Measurements from ENCODE around the gene OBSCN. TPM values are rescaled to one million over a fixed set of nuclear protein-coding genes. Genes with fewer than 3 reads are reported as not detected.
A peak's percentile ranks its signal among the peaks of the same experiment; 100 is the strongest.

The OBSCN gene
- total RNA-seq, 1 experiment from 2014 or later: 33.3 TPM

GRCh38 chr1:228405200-228405978, 197.5 kb downstream of the OBSCN start:
- Histone ChIP-seq H2BK5ac (ENCODE audit: insufficient read length, low read length) (no peak overlapping the region), H3K27me3 (ENCODE audit: insufficient read depth, low read length) (no peaks in the 10 kb centered on the region), H2BK20ac (ENCODE audit: low read depth, low read length, poor library complexity, severe bottlenecking) (no peak overlapping the region), H2BK12ac (ENCODE audit: insufficient read length, low read depth, low read length) (no peak overlapping the region), H4K8ac (replicated peaks; ENCODE audit: insufficient read length, low read depth, low read length) (no peak overlapping the region), H3K4me2 (ENCODE audit: insufficient read depth, insufficient read length, low read length) (peak overlapping the region; percentile 94), H2AFZ (ENCODE audit: low read length) (no peak overlapping the region), H3T11ph (ENCODE audit: low read length) (no peak overlapping the region), H2BK120ac (ENCODE audit: low read depth, low read length, poor library complexity, severe bottlenecking) (no peak overlapping the region), H3K9ac (ENCODE audit: extremely low read depth, insufficient read length, low read length) (peak overlapping the region; percentile 67), H3K23me2 (ENCODE audit: insufficient read length, low read depth, low read length, poor library complexity, severe bottlenecking) (peaks cover 15% of the 10 kb centered on the region), H3K79me1 (ENCODE audit: insufficient read depth, low read depth, low read length, poor library complexity, severe bottlenecking) (peaks cover 16% of the 10 kb centered on the region), H3K4ac (ENCODE audit: low read depth, low read length) (no peak overlapping the region), H3K56ac (ENCODE audit: insufficient read length, low read depth, low read length) (no peak overlapping the region), H3K9me3 (ENCODE audit: control insufficient read depth, low read depth, low read length) (no peaks in the 10 kb centered on the region), H3K23ac (ENCODE audit: insufficient read length, low read depth, low read length) (no peak overlapping the region), H2AK5ac (ENCODE audit: insufficient read length, low read length) (no peak overlapping the region), H3K27ac (ENCODE audit: insufficient read length, low read depth, low read length) (no peak overlapping the region), H3K79me2 (ENCODE audit: insufficient read depth, low read length) (peaks cover 23% of the 10 kb centered on the region), H2BK15ac (ENCODE audit: low read depth, low read length) (no peak overlapping the region), H3K18ac (ENCODE audit: insufficient read length, low read depth, low read length) (no peak overlapping the region), H4K91ac (ENCODE audit: insufficient read length, low read depth, low read length) (no peak overlapping the region), H3K4me1 (ENCODE audit: insufficient read depth, low read length) (0 out of 2 replicates have a peak, but pooled peaks cover 5% of the 10 kb centered on the region), H4K20me1 (ENCODE audit: control insufficient read depth, insufficient read depth, insufficient read length) (peaks cover 2% of the 10 kb centered on the region), H3K14ac (ENCODE audit: insufficient read depth, low read length) (no peak overlapping the region), H4K5ac (ENCODE audit: insufficient read length, low read depth, low read length) (no peak overlapping the region)
- peaks cover 30 to 46% (median 41%) of the 10 kb centered on the region in 3 experiments for H3K36me3 Mint-ChIP-seq (ENCODE audit: insufficient read depth in 1 of 3, low read depth in 3 of 3)
- no peak for TF ChIP-seq CTCF (conservative IDR thresholded peaks at IDR 0.05)
- no peaks in the 10 kb centered on the region for H3K27me3 Mint-ChIP-seq (ENCODE audit: low read depth)
- H3K27ac Mint-ChIP-seq: peak overlapping the region in 2 of 3 experiments; percentile 97 to 98; a peak in 4 of 7 replicates
- peak overlapping the region; percentile 92 to 99 for H3K4me3 Mint-ChIP-seq
- H3K4me1 Mint-ChIP-seq: peaks cover 17 to 32% of the 10 kb centered on the region in 2 experiments
- WGBS (ENCODE audit: extremely low coverage, insufficient read length, low lambda C conversion rate): no CpG with 5 or more reads among the region's 11 CpGs
- DNase-seq: peak; percentile 28
- H3K9me3 Mint-ChIP-seq: no peaks in the 10 kb centered on the region

Measured in H9 (cell line).